Measurements from ENCODE around the gene NDUFS3.
"Not testable (repeated sequence)": the region's sequence is repeated elsewhere in the genome, so short reads cannot be mapped to it uniquely, and the experiment has no call there.

NDUFS3 gene

GRCh38 chr11:47558695-47559094 is 20.2 kb upstream of the NDUFS3 start:
- H3K4me3 ChIP-seq (ENCODE audit: low read length, poor library complexity, severe bottlenecking) = no peak overlapping the region
- H3K4me1 ChIP-seq (ENCODE audit: insufficient read depth, low read length, poor library complexity, severe bottlenecking) = no peaks in the 10 kb centered on the region

GRCh38 chr11:47560426-47560825 is 18.4 kb upstream of the NDUFS3 start:
- H3K4me2 ChIP-seq (ENCODE audit: low read depth, low read length, poor library complexity, severe bottlenecking) = no peak overlapping the region
- H3K9me2 ChIP-seq (replicated peaks; ENCODE audit: low read depth, low read length) = no peaks in the 10 kb centered on the region
- H3F3A ChIP-seq (ENCODE audit: low read depth) = no peaks in the 10 kb centered on the region
- TF ChIP-seq EZH2phosphoT487 (IDR thresholded peaks at IDR 0.05; ENCODE audit: borderline replicate concordance) (no peak), CTCF (conservative IDR thresholded peaks at IDR 0.05; ENCODE audit: low read length) (no peak)
- no peak overlapping the region for H3K4me3 ChIP-seq (ENCODE audit: low read length, poor library complexity, severe bottlenecking)
- H3K9me3 ChIP-seq (ENCODE audit: insufficient read depth, low read depth, low read length) = no peaks in the 10 kb centered on the region
- H3K79me2 ChIP-seq (ENCODE audit: insufficient read depth, low read length) = peaks cover 12% of the 10 kb centered on the region
- no peaks in the 10 kb centered on the region for H3K36me3 ChIP-seq (ENCODE audit: insufficient read depth, low read length)
- H2AFZ ChIP-seq (ENCODE audit: low read length) = no peak overlapping the region
- H3K9ac ChIP-seq (ENCODE audit: low read depth, low read length, poor library complexity, severe bottlenecking) = no peak overlapping the region
- no peaks in the 10 kb centered on the region for H4K20me1 ChIP-seq (ENCODE audit: insufficient read depth, low read length, poor library complexity, severe bottlenecking)
- H3K4me1 ChIP-seq (ENCODE audit: insufficient read depth, low read length, poor library complexity, severe bottlenecking) = peaks cover 4% of the 10 kb centered on the region
- no peaks in the 10 kb centered on the region for H3K27me3 ChIP-seq (ENCODE audit: insufficient read depth, low read length, poor library complexity, severe bottlenecking)

More at GRCh38 chr11:47558695-47559094, 20.2 kb upstream of the NDUFS3 start:
- Histone ChIP-seq H4K20me1 (ENCODE audit: insufficient read depth, low read length, poor library complexity, severe bottlenecking) (no peaks in the 10 kb centered on the region), H2AFZ (ENCODE audit: low read length) (no peak overlapping the region), H3K36me3 (ENCODE audit: insufficient read depth, low read length) (no peaks in the 10 kb centered on the region), H3K4me2 (ENCODE audit: low read depth, low read length, poor library complexity, severe bottlenecking) (no peak overlapping the region), H3K9me3 (ENCODE audit: insufficient read depth, low read depth, low read length) (no peaks in the 10 kb centered on the region), H3K27me3 (ENCODE audit: insufficient read depth, low read length, poor library complexity, severe bottlenecking) (no peaks in the 10 kb centered on the region), H3K9me2 (replicated peaks; ENCODE audit: low read depth, low read length) (no peaks in the 10 kb centered on the region), H3K9ac (ENCODE audit: low read depth, low read length, poor library complexity, severe bottlenecking) (no peak overlapping the region), H3K79me2 (ENCODE audit: insufficient read depth, low read length) (no peaks in the 10 kb centered on the region), H3F3A (ENCODE audit: low read depth) (no peaks in the 10 kb centered on the region)
- no peak for TF ChIP-seq EZH2phosphoT487 (IDR thresholded peaks at IDR 0.05; ENCODE audit: borderline replicate concordance)
- TF ChIP-seq CTCF (conservative IDR thresholded peaks at IDR 0.05; ENCODE audit: low read length) = no peak

- not testable (repeated sequence) for H3K9ac ChIP-seq (ENCODE audit: low read depth, low read length, poor library complexity, severe bottlenecking); H2AFZ ChIP-seq (ENCODE audit: low read length); H3K4me3 ChIP-seq (ENCODE audit: low read length, poor library complexity, severe bottlenecking); H3F3A ChIP-seq (ENCODE audit: low read depth); H3K9me2 ChIP-seq (replicated peaks; ENCODE audit: low read depth, low read length); H3K36me3 ChIP-seq (ENCODE audit: insufficient read depth, low read length); H3K9me3 ChIP-seq (ENCODE audit: insufficient read depth, low read depth, low read length); H4K20me1 ChIP-seq (ENCODE audit: insufficient read depth, low read length, poor library complexity, severe bottlenecking); H3K27me3 ChIP-seq (ENCODE audit: insufficient read depth, low read length, poor library complexity, severe bottlenecking); H3K4me2 ChIP-seq (ENCODE audit: low read depth, low read length, poor library complexity, severe bottlenecking)
- Histone ChIP-seq H3K79me2 (ENCODE audit: insufficient read depth, low read length) (peaks cover 31% of the 10 kb centered on the region), H3K4me1 (ENCODE audit: insufficient read depth, low read length, poor library complexity, severe bottlenecking) (peaks cover 14% of the 10 kb centered on the region)
These were observed 16.5 kb upstream of the NDUFS3 start for GRCh38 chr11:47562393-47562792.

- H3K9me3 ChIP-seq (ENCODE audit: insufficient read depth, low read depth, low read length); H3F3A ChIP-seq (ENCODE audit: low read depth); H3K36me3 ChIP-seq (ENCODE audit: insufficient read depth, low read length); H3K27me3 ChIP-seq (ENCODE audit: insufficient read depth, low read length, poor library complexity, severe bottlenecking); H3K9me2 ChIP-seq (replicated peaks; ENCODE audit: low read depth, low read length); H2AFZ ChIP-seq (ENCODE audit: low read length); H4K20me1 ChIP-seq (ENCODE audit: insufficient read depth, low read length, poor library complexity, severe bottlenecking): not testable (repeated sequence)
- Histone ChIP-seq H3K4me3 (ENCODE audit: low read length, poor library complexity, severe bottlenecking) (peak overlapping the region; percentile 100), H3K4me1 (ENCODE audit: insufficient read depth, low read length, poor library complexity, severe bottlenecking) (peaks cover 15% of the 10 kb centered on the region), H3K4me2 (ENCODE audit: low read depth, low read length, poor library complexity, severe bottlenecking) (peak overlapping the region; percentile 90), H3K79me2 (ENCODE audit: insufficient read depth, low read length) (peaks cover 50% of the 10 kb centered on the region), H3K9ac (ENCODE audit: low read depth, low read length, poor library complexity, severe bottlenecking) (peak overlapping the region; percentile 99)
These were observed 14.5 kb upstream of the NDUFS3 start for GRCh38 chr11:47564366-47564765.
